ENCODE data around the gene LPAR3. TPM values are rescaled to one million over a fixed set of nuclear protein-coding genes. Genes with fewer than 3 reads are reported as not detected.

LPAR3 gene
- total RNA-seq, 1 donor from 2014 or later: not detected

DNA sequence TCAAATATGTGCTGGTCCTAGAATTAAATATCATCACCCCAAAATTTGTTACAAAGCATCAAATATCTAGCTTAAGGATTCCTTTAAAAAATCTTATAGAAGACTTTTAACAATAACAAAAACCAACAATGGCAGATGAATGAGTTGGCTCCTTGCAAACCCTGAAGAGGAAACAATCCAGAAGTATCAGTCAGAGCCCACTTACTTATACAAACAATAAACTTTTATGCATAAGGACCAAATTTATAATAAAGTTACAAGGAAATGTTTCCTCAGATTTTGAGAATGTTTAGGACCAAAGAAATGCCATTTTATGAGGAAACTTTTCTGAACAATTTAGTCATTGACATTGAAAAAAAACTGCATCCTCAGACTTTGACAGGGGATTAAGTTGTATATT lies 52.7 kb downstream of the LPAR3 start:
- TF ChIP-seq, protein P1, sequence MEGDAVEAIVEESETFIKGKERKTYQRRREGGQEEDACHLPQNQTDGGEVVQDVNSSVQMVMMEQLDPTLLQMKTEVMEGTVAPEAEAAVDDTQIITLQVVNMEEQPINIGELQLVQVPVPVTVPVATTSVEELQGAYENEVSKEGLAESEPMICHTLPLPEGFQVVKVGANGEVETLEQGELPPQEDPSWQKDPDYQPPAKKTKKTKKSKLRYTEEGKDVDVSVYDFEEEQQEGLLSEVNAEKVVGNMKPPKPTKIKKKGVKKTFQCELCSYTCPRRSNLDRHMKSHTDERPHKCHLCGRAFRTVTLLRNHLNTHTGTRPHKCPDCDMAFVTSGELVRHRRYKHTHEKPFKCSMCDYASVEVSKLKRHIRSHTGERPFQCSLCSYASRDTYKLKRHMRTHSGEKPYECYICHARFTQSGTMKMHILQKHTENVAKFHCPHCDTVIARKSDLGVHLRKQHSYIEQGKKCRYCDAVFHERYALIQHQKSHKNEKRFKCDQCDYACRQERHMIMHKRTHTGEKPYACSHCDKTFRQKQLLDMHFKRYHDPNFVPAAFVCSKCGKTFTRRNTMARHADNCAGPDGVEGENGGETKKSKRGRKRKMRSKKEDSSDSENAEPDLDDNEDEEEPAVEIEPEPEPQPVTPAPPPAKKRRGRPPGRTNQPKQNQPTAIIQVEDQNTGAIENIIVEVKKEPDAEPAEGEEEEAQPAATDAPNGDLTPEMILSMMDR (IDR thresholded peaks at IDR 0.05): no peak
- H3K27ac Mint-ChIP-seq (ENCODE audit: unreplicated experiment): no peak overlapping the region
- no peaks in the 10 kb centered on the region for H3K9me3 Mint-ChIP-seq (ENCODE audit: low read depth)
- DNase-seq (ENCODE audit: low spot score): no peak
- H3K4me1 Mint-ChIP-seq (ENCODE audit: low read depth): peaks cover 13% of the 10 kb centered on the region
- H3K36me3 Mint-ChIP-seq (ENCODE audit: low read depth): no peaks in the 10 kb centered on the region
- H3K27me3 Mint-ChIP-seq (ENCODE audit: low read depth): peaks cover 9% of the 10 kb centered on the region
- no peak overlapping the region for H3K4me3 Mint-ChIP-seq (ENCODE audit: unreplicated experiment)

- no peak overlapping the region for H3K4me3 Mint-ChIP-seq (ENCODE audit: unreplicated experiment)
- H3K9me3 Mint-ChIP-seq (ENCODE audit: low read depth): no peaks in the 10 kb centered on the region
- H3K27me3 Mint-ChIP-seq (ENCODE audit: low read depth): peaks cover 9% of the 10 kb centered on the region
- TF ChIP-seq, protein P1 (IDR thresholded peaks at IDR 0.05): no peak
- no peak overlapping the region for H3K27ac Mint-ChIP-seq (ENCODE audit: unreplicated experiment)
- H3K36me3 Mint-ChIP-seq (ENCODE audit: low read depth): no peaks in the 10 kb centered on the region
- no peak for DNase-seq (ENCODE audit: low spot score)
- peaks cover 14% of the 10 kb centered on the region for H3K4me1 Mint-ChIP-seq (ENCODE audit: low read depth)
These were observed 53.5 kb downstream of the LPAR3 start for GRCh38 chr1:84839544-84839943.

DNA sequence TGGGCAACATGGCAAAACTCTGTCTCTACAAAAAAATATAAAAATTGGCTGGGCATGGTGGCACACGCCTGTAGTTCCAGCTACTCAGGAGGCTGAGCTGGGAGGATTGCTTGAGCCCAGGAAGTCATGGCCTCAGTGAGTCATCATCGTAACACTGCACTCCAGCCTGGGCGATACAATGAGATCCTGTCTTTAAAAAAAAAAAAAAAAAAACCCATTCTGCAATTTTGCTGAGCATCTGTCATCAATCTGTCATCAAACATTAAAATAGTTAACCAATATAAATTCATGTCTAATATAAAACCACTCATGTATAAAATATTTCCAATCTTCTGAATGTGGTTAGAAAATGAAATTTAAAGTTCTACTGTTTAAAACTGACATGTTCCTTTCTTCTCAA lies 56.9 kb downstream of the LPAR3 start:
- H3K4me1 Mint-ChIP-seq (ENCODE audit: low read depth): peaks cover 3% of the 10 kb centered on the region
- no peak for DNase-seq (ENCODE audit: low spot score)
- no peak overlapping the region for H3K27ac Mint-ChIP-seq (ENCODE audit: unreplicated experiment)
- no peak overlapping the region for H3K4me3 Mint-ChIP-seq (ENCODE audit: unreplicated experiment)
- TF ChIP-seq, protein P1 (IDR thresholded peaks at IDR 0.05): no peak
- no peaks in the 10 kb centered on the region for H3K9me3 Mint-ChIP-seq (ENCODE audit: low read depth)
- H3K36me3 Mint-ChIP-seq (ENCODE audit: low read depth): no peaks in the 10 kb centered on the region
- peaks cover 9% of the 10 kb centered on the region for H3K27me3 Mint-ChIP-seq (ENCODE audit: low read depth)

GRCh38 chr1:84835169-84835568 lies 57.8 kb downstream of the LPAR3 start:
- no peaks in the 10 kb centered on the region for H3K9me3 Mint-ChIP-seq (ENCODE audit: low read depth)
- H3K36me3 Mint-ChIP-seq (ENCODE audit: low read depth): no peaks in the 10 kb centered on the region
- H3K27me3 Mint-ChIP-seq (ENCODE audit: low read depth): peaks cover 9% of the 10 kb centered on the region
- H3K4me3 Mint-ChIP-seq (ENCODE audit: unreplicated experiment): no peak overlapping the region
- no peak for DNase-seq (ENCODE audit: low spot score)
- H3K4me1 Mint-ChIP-seq (ENCODE audit: low read depth): peaks cover 3% of the 10 kb centered on the region
- TF ChIP-seq, protein P1 (IDR thresholded peaks at IDR 0.05): no peak
- H3K27ac Mint-ChIP-seq (ENCODE audit: unreplicated experiment): no peak overlapping the region

DNA sequence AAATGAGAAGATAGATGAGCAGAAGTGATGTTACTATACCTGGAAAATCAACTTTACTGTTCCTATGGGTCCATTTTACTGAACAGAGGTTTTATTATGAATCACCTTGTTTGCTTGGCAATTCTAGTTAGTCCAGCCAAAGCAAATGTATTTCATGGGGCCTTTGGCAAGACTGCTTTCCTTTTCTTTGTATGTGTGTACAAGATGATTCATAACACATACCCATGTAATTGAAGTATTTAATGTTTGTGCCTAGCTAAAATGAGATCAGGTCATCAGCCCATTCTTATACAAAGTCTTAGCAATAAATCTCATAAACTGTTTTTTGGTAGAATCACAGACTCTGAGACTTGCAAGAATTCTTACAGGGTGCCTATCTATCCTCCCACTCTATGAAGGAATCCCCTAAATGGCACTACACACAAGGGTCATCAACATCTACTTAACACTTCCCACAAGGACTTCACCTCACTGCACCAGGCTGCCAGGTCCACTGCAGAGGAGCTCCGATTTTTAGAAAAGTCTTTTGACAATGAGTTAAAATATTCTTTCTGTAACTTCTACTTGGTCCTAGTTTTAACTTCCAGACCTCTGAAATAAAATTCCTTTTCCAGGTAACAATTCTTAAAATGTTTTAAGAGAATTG lies 58.5 kb downstream of the LPAR3 start:
- peaks cover 3% of the 10 kb centered on the region for H3K4me1 Mint-ChIP-seq (ENCODE audit: low read depth)
- peaks cover 9% of the 10 kb centered on the region for H3K27me3 Mint-ChIP-seq (ENCODE audit: low read depth)
- no peaks in the 10 kb centered on the region for H3K36me3 Mint-ChIP-seq (ENCODE audit: low read depth)
- no peaks in the 10 kb centered on the region for H3K9me3 Mint-ChIP-seq (ENCODE audit: low read depth)
- no peak overlapping the region for H3K27ac Mint-ChIP-seq (ENCODE audit: unreplicated experiment)
- no peak for DNase-seq (ENCODE audit: low spot score)
- TF ChIP-seq, protein P1 (IDR thresholded peaks at IDR 0.05): no peak
- H3K4me3 Mint-ChIP-seq (ENCODE audit: unreplicated experiment): no peak overlapping the region
